H1 (cell line): ENCODE measurements around the gene NLRC3. TPM values are rescaled to one million over a fixed set of nuclear protein-coding genes. Genes with fewer than 3 reads are reported as not detected.

Experiments used
- CTCF ChIA-PET: fragments of 300-600 bp; sonication (Branson Sonifier 250); formaldehyde crosslinking; loops from one replicate; lab custom pipeline; 2021; ENCODE audit not compliant: partially characterized antibody; lab: Charles Lee
- POLR2A ChIA-PET: fragments of 300-600 bp; sonication (Branson Sonifier 250); formaldehyde crosslinking; loops from one replicate; lab custom pipeline; 2021; ENCODE audit warnings: inconsistent platforms; ENCODE audit not compliant: partially characterized antibody; lab: Charles Lee
- DNase-seq, 2 experiments: peaks; one replicate each; pipeline versions ENCODE4 v3.0.0 to v3.0.0-alpha.2; 2010 to 2022; ENCODE audit warnings: low spot score in 2 of 2, low read depth in 1 of 2, mixed read lengths in 1 of 2
- FAIRE-seq: peaks from 2 replicates; lab custom pipeline; 2011; peaks lifted over from hg19 to GRCh38; lab: Jason Lieb, UNC
- H2AFZ ChIP-seq: 2 replicates; pipeline ENCODE4 v1.8.1; 2012; ENCODE audit warnings: low read length, inconsistent platforms
- H2AK5ac ChIP-seq: 2 replicates; pipeline ENCODE4 v1.6.1; 2013; ENCODE audit warnings: low read depth, low read length
- H2BK120ac ChIP-seq: replicated peaks from 2 replicates; pipeline ENCODE3; 2013; ENCODE audit warnings: low read depth, low read length, inconsistent platforms
- H2BK12ac ChIP-seq: 2 replicates; pipeline ENCODE4 v1.6.1; 2013; ENCODE audit warnings: low read depth, low read length
- H2BK15ac ChIP-seq: 2 replicates; pipeline ENCODE4 v1.6.1; 2013; ENCODE audit warnings: low read length
- H2BK20ac ChIP-seq: 2 replicates; pipeline ENCODE4 v1.6.1; 2013; ENCODE audit warnings: low read length
- H2BK5ac ChIP-seq: 2 replicates; pipeline ENCODE4 v1.6.1; 2013; ENCODE audit warnings: low read depth, low read length
- H3K14ac ChIP-seq: 2 replicates; pipeline ENCODE4 v1.6.1; 2013; ENCODE audit warnings: inconsistent platforms; ENCODE audit not compliant: insufficient read length
- H3K18ac ChIP-seq: 2 replicates; pipeline ENCODE4 v1.6.1; 2013; ENCODE audit warnings: low read length; ENCODE audit errors: extremely low read depth
- H3K23ac ChIP-seq: 2 replicates; pipeline ENCODE4 v1.6.1; 2013; ENCODE audit warnings: inconsistent platforms; ENCODE audit not compliant: insufficient read length
- H3K23me2 ChIP-seq: 2 replicates; pipeline ENCODE4 v1.6.1; 2013; ENCODE audit warnings: low read depth, low read length
- H3K27ac ChIP-seq: 2 replicates; pipeline ENCODE4 v1.6.1; 2011; ENCODE audit warnings: low read depth, low read length, inconsistent platforms
- H3K27me3 ChIP-seq, 4 experiments: replicated peaks in 1 of 4; 1 replicate in 1 of 4; 2 replicates in 3 of 4; pipeline versions ENCODE4 v1.6.1 to v1.8.1; 2011 to 2013; ENCODE audit warnings: low read length in 3 of 4, mild to moderate bottlenecking in 3 of 4, inconsistent platforms in 2 of 4, mixed read lengths in 2 of 4, moderate library complexity in 1 of 4; ENCODE audit not compliant: control insufficient read depth in 3 of 4, insufficient read depth in 3 of 4; ENCODE audit errors: extremely low read depth in 1 of 4
- H3K36me3 ChIP-seq, 4 experiments: 2 replicates each; pipeline versions ENCODE4 v1.6.1 to v1.8.1; 2011 to 2013; ENCODE audit warnings: mild to moderate bottlenecking in 4 of 4, low read length in 3 of 4, moderate library complexity in 2 of 4, control low read depth in 1 of 4, inconsistent platforms in 1 of 4; ENCODE audit not compliant: insufficient read depth in 4 of 4, control insufficient read depth in 2 of 4
- H3K4ac ChIP-seq: replicated peaks from 2 replicates; pipeline ENCODE3; 2013; ENCODE audit warnings: low read length, low read depth, mixed read lengths, inconsistent platforms; ENCODE audit not compliant: insufficient read length
- H3K4me1 ChIP-seq, 4 experiments: replicated peaks in 1 of 4; 1 replicate in 1 of 4; 2 replicates in 3 of 4; pipeline versions ENCODE4 v1.6.1 to v1.8.1; 2011 to 2013; ENCODE audit warnings: low read length in 3 of 4, inconsistent platforms in 2 of 4, mixed read lengths in 1 of 4; ENCODE audit not compliant: insufficient read depth in 4 of 4, control insufficient read depth in 3 of 4
- H3K4me2 ChIP-seq, 2 experiments: 2 replicates each; pipeline versions ENCODE4 v1.6.1 to v1.8.1; 2011 to 2013; ENCODE audit warnings: low read depth in 2 of 2, low read length in 2 of 2, control low read depth in 1 of 2, inconsistent platforms in 1 of 2, mild to moderate bottlenecking in 1 of 2; ENCODE audit not compliant: insufficient read depth in 1 of 2
- H3K4me3 ChIP-seq, 4 experiments: fragments of 200-600, 300-600 bp in 1 of 4; sonication (generic), shearing (Covaris generic), sonication (Bioruptor Twin) in 1 of 4; 2 replicates each; pipeline versions ENCODE4 v1.5.1 to v1.8.1; 2011 to 2016; ENCODE audit warnings: low read length in 4 of 4, low read depth in 3 of 4, control low read depth in 2 of 4, inconsistent platforms in 2 of 4, mild to moderate bottlenecking in 2 of 4, mixed read lengths in 1 of 4, moderate library complexity in 1 of 4; ENCODE audit not compliant: insufficient read depth in 2 of 4; ENCODE audit errors: extremely low read depth in 1 of 4
- H3K56ac ChIP-seq: replicated peaks from 2 replicates; pipeline ENCODE3; 2013; ENCODE audit warnings: low read depth, mild to moderate bottlenecking, mixed read lengths, low read length, inconsistent platforms; ENCODE audit not compliant: insufficient read length
- H3K79me1 ChIP-seq: 2 replicates; pipeline ENCODE4 v1.6.1; 2013; ENCODE audit warnings: low read depth, low read length, control low read depth
- H3K79me2 ChIP-seq, 2 experiments: 2 replicates each; pipeline versions ENCODE4 v1.6.1 to v1.8.1; 2012 to 2013; ENCODE audit warnings: low read length in 2 of 2, mild to moderate bottlenecking in 2 of 2, inconsistent platforms in 1 of 2; ENCODE audit not compliant: insufficient read depth in 2 of 2, control insufficient read depth in 1 of 2
- H3K9ac ChIP-seq, 4 experiments: replicated peaks in 1 of 4; 1 replicate in 1 of 4; 2 replicates in 3 of 4; pipeline versions ENCODE4 v1.6.1 to v1.8.1; 2011 to 2013; ENCODE audit warnings: low read depth in 3 of 4, low read length in 3 of 4, control low read depth in 2 of 4, mild to moderate bottlenecking in 2 of 4, moderate library complexity in 2 of 4, inconsistent platforms in 1 of 4; ENCODE audit errors: extremely low read depth in 1 of 4
- H3K9me3 ChIP-seq, 2 experiments: 2 replicates each; pipeline versions ENCODE4 v1.6.1 to v1.8.1; 2012 to 2013; ENCODE audit warnings: mild to moderate bottlenecking in 2 of 2, moderate library complexity in 2 of 2, control low read depth in 1 of 2, inconsistent platforms in 1 of 2, low read depth in 1 of 2, low read length in 1 of 2, mixed read lengths in 1 of 2; ENCODE audit not compliant: insufficient read depth in 2 of 2
- H4K20me1 ChIP-seq, 2 experiments: replicated peaks in 1 of 2; 2 replicates each; pipeline versions ENCODE3 to v1.8.1; 2011 to 2013; ENCODE audit warnings: inconsistent platforms in 2 of 2, low read length in 2 of 2, mild to moderate bottlenecking in 1 of 2; ENCODE audit not compliant: insufficient read depth in 2 of 2, control insufficient read depth in 1 of 2
- H4K5ac ChIP-seq: 2 replicates; pipeline ENCODE4 v1.6.1; 2013; ENCODE audit warnings: low read length, low read depth, mixed read lengths, inconsistent platforms; ENCODE audit not compliant: insufficient read length
- H4K8ac ChIP-seq: 2 replicates; pipeline ENCODE4 v1.8.0; 2013; ENCODE audit warnings: mild to moderate bottlenecking, moderate library complexity, low read length, inconsistent platforms; ENCODE audit not compliant: insufficient read depth; ENCODE audit errors: extremely low read depth
- H4K91ac ChIP-seq: replicated peaks from 2 replicates; pipeline ENCODE3; 2013; ENCODE audit warnings: low read length, mixed read lengths, inconsistent platforms; ENCODE audit not compliant: insufficient read length
- BRCA1 ChIP-seq: IDR thresholded peaks from 2 replicates; pipeline ENCODE4 v1.6.1; 2012; ENCODE audit warnings: low read depth, low read length, improper control_type of control experiment
- JUN ChIP-seq: IDR thresholded peaks from 2 replicates; pipeline ENCODE4 v1.6.1; 2011; ENCODE audit warnings: low read depth, mild to moderate bottlenecking, improper control_type of control experiment, low read length
- KDM4A ChIP-seq: IDR thresholded peaks from one replicate; pipeline ENCODE4 v1.7.1; 2012; ENCODE audit warnings: low read depth, mild to moderate bottlenecking, moderate library complexity, low read length, inconsistent platforms; ENCODE audit not compliant: severe bottlenecking
- SIN3A ChIP-seq, 2 experiments: IDR thresholded peaks in 1 of 2; conservative IDR thresholded peaks in 1 of 2; 2 replicates each; pipeline ENCODE4 v1.6.1; 2011 to 2012; ENCODE audit warnings: low read length in 2 of 2, improper control_type of control experiment in 1 of 2, low read depth in 1 of 2, mild to moderate bottlenecking in 1 of 2
- SIRT6 ChIP-seq: IDR thresholded peaks from one replicate; pipeline ENCODE4 v1.7.1; 2012; ENCODE audit warnings: low read length, inconsistent platforms
- SP4 ChIP-seq: IDR thresholded peaks from 2 replicates; pipeline ENCODE4 v1.6.1; 2012; ENCODE audit warnings: low read length, inconsistent platforms
- TAF1 ChIP-seq: IDR thresholded peaks from 2 replicates; pipeline ENCODE4 v1.6.1; 2011; ENCODE audit warnings: mild to moderate bottlenecking, low read depth, low read length
- TBP ChIP-seq: IDR thresholded peaks from 2 replicates; pipeline ENCODE4 v1.6.1; 2011; ENCODE audit warnings: low read depth, low read length, improper control_type of control experiment
- YY1 ChIP-seq: IDR thresholded peaks from 2 replicates; pipeline ENCODE4 v1.6.1; 2011; ENCODE audit warnings: low read depth, mild to moderate bottlenecking, low read length
- WGBS, 2 experiments: shearing (Covaris generic) in 1 of 2; methylation state at CpG; one replicate each; pipeline versions ENCODE4 v1.1.6 to v1.1.7; 2013 to 2015; ENCODE audit warnings: low lambda C conversion rate in 2 of 2, mixed read lengths in 2 of 2, inconsistent platforms in 1 of 2, low coverage in 1 of 2, missing lambda C conversion rate in 1 of 2; ENCODE audit not compliant: insufficient replicate concordance in 2 of 2, insufficient coverage in 1 of 2, insufficient read length in 1 of 2; ENCODE audit errors: extremely low coverage in 1 of 2, missing lambda C conversion rate in 1 of 2; 5-methylcytosine and 5-hydroxymethylcytosine counted together
- polyA plus RNA-seq, 7 experiments: library from polyadenylated mRNA; depleted of rRNA in 3 of 7; stranded (reverse) in 5 of 7; unstranded in 2 of 7; fragments of >200 nt in 5 of 7; fragments of 200-250 nt in 2 of 7; gene quantifications; 1 replicate in 5 of 7; 2 replicates in 1 of 7; 4 replicates in 1 of 7; pipeline versions ENCODE4 v1.2.1 to v1.2.3, GENCODE V29; 2011 to 2013; ENCODE audit warnings: missing spikeins in 2 of 7, mixed read lengths in 2 of 7
- total RNA-seq: library from RNA; stranded (reverse); fragmentation: NEBNext Ultra II Directional; extraction: Animal tissue kit (Norgen Biotek cat#: 25700); gene quantifications from 2 replicates; pipeline ENCODE4 v1.2.1, GENCODE V29; 2021

Gene NLRC3
- total and polyA plus RNA-seq, 2 of the 8 experiments (the other 6 are each of a cell fraction or from before 2014, with no cell fraction given) = 0.18 to 0.20 TPM

DNA sequence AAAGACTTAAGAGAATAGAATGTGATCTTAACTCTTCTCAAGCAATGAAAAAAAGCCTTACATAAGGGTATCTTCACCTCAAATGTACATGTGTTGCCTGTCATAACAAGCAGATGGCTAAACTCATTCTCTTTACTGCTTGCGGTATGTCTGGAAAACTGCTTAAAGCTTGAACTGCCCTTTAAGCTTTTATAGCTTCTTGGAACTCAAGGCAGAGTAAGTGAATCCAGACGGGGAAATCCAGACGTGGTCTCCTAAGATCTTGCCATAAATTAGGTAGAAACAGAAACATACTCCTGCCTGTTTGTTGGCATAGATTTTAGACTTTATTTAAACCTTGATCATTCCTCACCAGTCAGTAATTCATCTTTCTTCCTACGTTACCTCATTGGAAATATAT is 56.8 kb downstream of the NLRC3 start:
- peaks cover 3 to 22% (median 12%) of the 10 kb centered on the region in 4 experiments for H3K36me3 ChIP-seq
- ChIA-PET CTCF (interaction anchor here (0.8 to 1.2 kb wide), 4 partner anchors 10 to 254 kb away, joined by 3 to 4 read pairs (median 3); no protein-coding TSS in a partner anchor), POLR2A (no interaction called here)
- H3K27ac ChIP-seq = no peak overlapping the region
- no peak overlapping the region for H2BK20ac ChIP-seq
- no peak overlapping the region for H2AK5ac ChIP-seq
- H3K4me2 ChIP-seq = no peak overlapping the region
- no peaks in the 10 kb centered on the region for H4K20me1 ChIP-seq
- WGBS, 2 experiments = 94% methylated on average over 4 of the region's 4 CpGs; no CpG with 5 or more reads in 1 of the 2 experiments
- H3K9ac ChIP-seq = no peak overlapping the region
- no peak overlapping the region for H2BK120ac ChIP-seq
- H3K4me1 ChIP-seq = no peaks in the 10 kb centered on the region
- H3K23me2 ChIP-seq = no peaks in the 10 kb centered on the region
- H3K79me2 ChIP-seq = no peaks in the 10 kb centered on the region
- no peak overlapping the region for H3K4me3 ChIP-seq
- H3K79me1 ChIP-seq = no peaks in the 10 kb centered on the region
- no peak overlapping the region for H4K91ac ChIP-seq
- no peak overlapping the region for H3K23ac ChIP-seq
- H3K27me3 ChIP-seq = no peaks in the 10 kb centered on the region
- H3K18ac ChIP-seq = no peak overlapping the region
- DNase-seq = no peak
- H3K4ac ChIP-seq = no peak overlapping the region
- H2AFZ ChIP-seq = no peak overlapping the region
- no peak overlapping the region for H4K5ac ChIP-seq
- no peak overlapping the region for H2BK5ac ChIP-seq
- no peak overlapping the region for H4K8ac ChIP-seq
- H3K9me3 ChIP-seq = no peaks in the 10 kb centered on the region
- H2BK12ac ChIP-seq = no peak overlapping the region
- no peak overlapping the region for H3K14ac ChIP-seq
- FAIRE-seq = no peak
- H2BK15ac ChIP-seq = no peak overlapping the region
- H3K56ac ChIP-seq = no peak overlapping the region
- TF ChIP-seq SP4 (no peak), SIN3A (conservative IDR thresholded peaks at IDR 0.05 in 1 of 2, IDR thresholded peaks at IDR 0.05 in 1 of 2; ENCODE audit: low read depth in 1 of 2, low read length in 2 of 2) (no peak), YY1 (no peak), BRCA1 (no peak), KDM4A (no peak), SIRT6 (no peak), TAF1 (no peak), JUN (no peak), TBP (no peak)
